Activated CD8-positive, alpha-beta memory T cell treated with anti-CD3 and anti-CD28 coated beads, Interleukin-2, amount 50 U/mL, for 1 hour (primary cell): ENCODE data around the gene COQ6.
"Not testable (repeated sequence)": the region's sequence is repeated elsewhere in the genome, so short reads cannot be mapped to it uniquely, and the experiment has no call there.

Source experiments
- DNase-seq: peaks from one replicate; pipeline ENCODE4 v3.0.0-alpha.2; 2020; ENCODE audit errors: extremely low read depth

COQ6 gene

GRCh38 chr14:73949752-73950734 lies at the start of gene COQ6, which contains the start of gene FAM161B:
TSS of gene COQ6 (plus strand) at chr14:73950302. CDS start at chr14:73950333, 31 bp downstream.
TSS of gene FAM161B (minus strand) at chr14:73950094. CDS start at chr14:73950026, 68 bp downstream.
- peak; percentile 84 for DNase-seq

- no peak for DNase-seq
These were observed 47.1 kb upstream of the COQ6 start for GRCh38 chr14:73903028-73903427.

- DNase-seq = no peak
These were observed 40.4 kb upstream of the COQ6 start for GRCh38 chr14:73909681-73910080.

DNA sequence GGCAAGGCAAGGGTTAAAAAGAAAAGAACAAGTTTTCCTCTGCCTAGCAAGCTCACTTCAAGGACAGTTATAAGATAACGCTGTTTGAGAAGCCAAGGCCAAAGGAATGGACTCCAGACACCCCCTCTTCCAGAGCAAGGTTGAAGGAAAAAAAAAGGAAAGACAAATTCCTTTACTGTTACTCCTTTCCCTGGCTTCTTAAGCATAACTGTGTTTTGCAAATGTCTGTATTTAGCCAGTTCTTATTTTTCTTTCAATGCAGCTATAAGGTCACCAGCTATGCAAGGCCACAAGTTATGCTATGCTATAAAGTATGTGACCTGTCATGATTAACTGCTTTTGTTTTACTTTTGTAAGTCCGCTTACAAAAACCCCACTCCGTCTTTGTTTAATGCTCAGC lies 36.8 kb upstream of the COQ6 start:
- no peak for DNase-seq

GRCh38 chr14:73916324-73916723 lies 33.8 kb upstream of the COQ6 start:
- DNase-seq = no peak

- not testable (repeated sequence) for DNase-seq
These were observed 30.6 kb upstream of the COQ6 start for GRCh38 chr14:73919457-73919856.

DNA sequence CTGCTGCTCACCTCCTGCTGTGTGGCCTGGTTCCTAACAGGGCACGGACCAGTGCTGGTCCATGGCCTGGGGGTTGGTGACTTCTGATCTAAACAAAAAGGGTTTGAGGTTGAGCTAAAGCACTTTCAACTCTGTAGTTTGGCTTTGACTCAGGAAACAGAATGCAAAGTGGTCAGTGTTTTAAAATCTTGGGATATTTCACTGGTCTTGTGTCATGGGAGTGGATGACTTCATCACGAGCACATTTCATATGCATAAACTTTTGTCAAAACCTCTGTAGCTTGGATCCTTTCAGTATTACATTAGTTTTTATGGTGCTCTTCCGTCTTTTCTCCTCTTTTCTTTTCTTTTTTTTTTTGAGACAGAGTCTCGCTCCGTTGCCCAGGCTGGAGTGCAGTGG lies 25.8 kb upstream of the COQ6 start:
- DNase-seq = no peak

DNA sequence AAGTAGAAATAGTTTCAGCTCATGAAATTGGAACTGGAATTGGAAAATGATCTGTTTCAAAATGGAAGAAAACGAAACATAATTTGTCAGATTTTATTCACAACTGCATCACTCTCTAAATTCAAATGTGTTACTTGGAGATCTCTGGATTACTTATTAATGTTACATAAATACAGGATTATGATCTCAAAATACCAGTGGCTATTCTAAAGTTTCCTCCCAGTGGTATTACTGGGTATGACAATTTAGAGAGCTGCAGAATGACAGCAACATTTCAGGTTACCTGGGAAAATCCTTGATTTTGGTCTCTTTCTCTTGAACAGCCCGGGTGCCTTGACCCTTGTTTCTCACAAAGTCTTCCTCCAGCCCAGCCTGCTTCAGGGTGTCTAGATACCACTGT lies 14.4 kb upstream of the COQ6 start:
- DNase-seq = no peak

DNA sequence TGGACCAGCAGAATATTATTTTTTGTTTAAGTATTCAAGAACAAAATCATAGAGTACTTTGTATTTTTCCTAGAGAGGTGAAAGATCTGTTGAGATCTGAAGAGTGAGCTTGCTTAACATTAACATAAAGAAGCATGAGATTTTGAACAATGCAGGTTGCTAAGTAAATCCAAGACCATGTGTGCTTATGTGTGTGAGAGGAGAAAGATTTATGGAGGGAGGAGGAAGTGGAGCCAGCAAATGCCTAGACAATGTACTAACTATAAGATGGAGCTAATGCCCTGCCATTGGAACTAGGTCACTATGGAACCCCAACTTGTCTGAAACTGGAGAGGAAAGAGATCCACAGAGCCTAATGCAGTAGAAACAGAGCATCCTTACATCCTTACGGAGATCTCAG lies 13.6 kb upstream of the COQ6 start:
- no peak for DNase-seq

DNA sequence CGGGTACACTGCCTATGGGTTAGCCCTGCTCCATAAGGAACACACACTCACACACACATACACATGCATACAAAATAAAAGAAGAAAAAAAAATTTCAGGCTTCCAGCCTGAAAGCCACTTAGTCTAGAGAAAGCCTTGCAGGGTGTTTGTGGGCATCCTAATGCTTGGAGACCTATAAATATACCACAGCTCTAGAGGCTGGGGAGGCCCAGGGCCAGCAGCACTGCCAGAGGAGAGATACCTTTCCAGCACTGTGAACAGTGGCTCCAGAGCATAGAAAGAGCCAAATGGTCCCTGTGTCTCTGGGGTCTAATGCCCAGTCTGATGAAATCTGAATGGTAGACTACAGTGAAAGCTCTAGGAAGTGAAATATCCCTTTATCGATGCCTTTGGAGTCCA lies 13.1 kb upstream of the COQ6 start:
- DNase-seq = no peak

DNA sequence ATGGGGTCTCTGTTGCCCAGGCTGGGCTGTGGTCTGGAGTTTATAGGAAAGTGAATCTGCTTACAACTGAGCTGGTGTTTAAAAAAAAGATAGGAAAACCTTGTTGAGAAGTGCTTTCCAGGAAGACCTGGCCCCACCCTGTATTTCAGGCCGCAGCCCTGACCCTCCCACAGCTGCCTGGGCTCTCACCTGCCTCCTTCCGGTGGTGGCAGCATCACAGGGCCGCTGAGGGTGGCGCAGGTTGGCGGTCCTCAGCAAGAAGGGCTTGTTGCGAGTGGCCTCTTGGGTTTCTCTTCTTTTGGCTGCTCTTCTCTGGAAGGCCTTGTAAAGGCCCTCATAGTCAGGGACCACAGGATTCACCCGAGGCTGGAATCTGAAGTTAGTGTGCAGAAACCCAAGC lies 7.9 kb upstream of the COQ6 start:
- no peak for DNase-seq

DNA sequence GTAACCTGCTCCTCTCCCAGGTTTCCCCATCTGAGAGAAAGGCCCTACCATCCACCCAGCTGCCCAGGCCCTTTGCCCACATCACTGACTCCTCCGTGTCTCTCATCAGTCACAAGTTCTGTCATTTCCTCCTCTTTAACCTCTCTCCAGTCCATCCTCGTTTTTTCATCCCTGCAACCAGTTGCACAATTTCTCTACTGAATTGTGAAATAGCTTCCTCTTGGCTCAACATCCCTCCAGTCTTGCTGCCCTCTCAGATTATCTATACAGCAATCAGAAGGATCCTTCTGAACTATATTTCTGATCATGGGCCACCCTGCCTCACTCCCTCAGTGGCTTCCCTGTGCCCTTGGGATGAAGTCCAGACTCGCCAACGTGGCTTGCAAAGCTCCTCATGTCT lies 7.0 kb upstream of the COQ6 start:
- no peak for DNase-seq

- DNase-seq = no peak
These were observed 5.5 kb upstream of the COQ6 start for GRCh38 chr14:73944432-73945158.

- DNase-seq = no peak
These were observed 4.9 kb upstream of the COQ6 start for GRCh38 chr14:73945159-73945670.

DNA sequence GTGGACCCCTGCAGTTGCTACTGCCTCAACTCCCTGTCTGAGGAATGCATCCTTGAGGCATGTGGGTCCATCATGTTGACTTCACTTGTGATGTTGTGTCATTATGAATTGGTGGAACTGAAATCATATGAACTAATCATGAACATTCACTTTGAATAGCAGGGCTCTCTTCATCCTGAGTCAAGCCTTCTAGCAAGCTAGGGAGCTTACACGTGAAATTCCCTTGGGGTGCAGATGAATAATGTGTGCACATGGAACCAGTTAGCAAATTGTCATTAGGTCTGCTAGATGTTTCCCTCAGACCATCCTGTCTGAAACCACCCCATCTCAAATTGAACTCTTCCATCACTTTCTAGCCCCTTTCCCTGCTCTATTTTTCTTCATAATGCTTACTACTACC lies 3.6 kb downstream of the COQ6 start:
- no peak for DNase-seq

DNA sequence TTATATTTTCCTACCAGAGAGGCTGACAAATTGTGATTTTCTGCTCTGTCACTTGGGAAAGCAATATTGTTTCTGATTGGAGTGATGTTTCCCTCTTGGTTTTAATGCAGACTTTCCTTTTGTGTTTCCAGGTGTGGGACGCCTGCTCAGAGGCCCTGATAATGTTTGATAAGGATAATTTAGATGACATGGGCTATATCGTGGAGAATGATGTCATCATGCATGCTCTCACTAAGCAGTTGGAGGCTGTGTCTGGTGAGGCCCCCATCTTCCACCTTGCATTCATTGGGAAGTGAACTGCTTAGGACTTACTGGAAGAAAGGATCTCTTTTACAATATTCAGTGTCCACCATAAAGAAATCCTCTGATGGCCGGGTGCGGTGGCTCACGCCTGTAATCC lies 5.6 kb downstream of the COQ6 start:
- no peak for DNase-seq

- DNase-seq = no peak
These were observed 8.5 kb downstream of the COQ6 start for GRCh38 chr14:73958591-73958990.

- no peak for DNase-seq
These were observed 11.1 kb downstream of the COQ6 start for GRCh38 chr14:73961192-73961591.

GRCh38 chr14:73965216-73965615 lies 15.1 kb downstream of the COQ6 start:
- no peak for DNase-seq

DNA sequence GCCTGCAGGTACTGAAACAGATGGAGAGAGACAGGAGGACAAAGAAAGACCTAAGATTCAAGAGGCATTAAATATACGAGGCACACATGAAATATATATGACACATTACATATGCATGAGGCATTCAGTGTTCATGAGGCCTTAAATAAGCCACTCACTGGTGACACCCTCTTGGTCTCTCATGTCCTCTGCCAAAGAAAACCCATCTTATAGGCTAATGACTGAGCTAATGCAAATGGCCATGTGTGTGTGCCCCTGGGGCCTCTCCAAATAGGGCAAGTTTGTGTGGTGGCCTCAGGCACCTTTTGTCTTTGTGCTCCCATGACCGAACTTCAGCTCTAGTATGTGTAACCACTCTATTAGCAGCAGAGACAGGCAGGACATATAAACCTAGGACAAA lies 18.8 kb downstream of the COQ6 start:
- no peak for DNase-seq

- DNase-seq = no peak
These were observed 23.4 kb downstream of the COQ6 start for GRCh38 chr14:73973497-73973896.

DNA sequence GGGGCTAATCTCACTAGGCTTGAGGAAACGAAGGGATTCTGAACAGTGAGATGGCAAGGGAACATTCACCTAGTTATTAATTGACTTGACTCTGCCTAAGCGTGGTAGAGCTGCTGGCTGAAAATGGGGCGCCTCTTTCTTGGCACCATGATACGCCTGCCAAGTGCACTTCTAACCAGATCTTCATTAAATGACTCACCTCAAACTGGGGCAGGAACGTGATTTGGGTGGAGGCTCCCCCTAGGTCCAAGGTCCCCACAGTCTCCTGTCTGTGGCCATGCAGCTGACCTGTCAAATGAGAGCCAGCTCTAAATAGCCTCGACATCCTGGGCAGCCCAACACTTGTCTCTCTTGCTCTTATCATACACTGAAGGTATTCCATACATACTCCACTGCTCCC lies 26.0 kb downstream of the COQ6 start:
- DNase-seq = no peak

- no peak for DNase-seq
These were observed 27.8 kb downstream of the COQ6 start for GRCh38 chr14:73977896-73978295.
